Measurements from ENCODE around the gene GRWD1.

- no peak for TF ChIP-seq POLR2A (IDR thresholded peaks at IDR 0.05)
- TF ChIP-seq CTCF (IDR thresholded peaks at IDR 0.05), result no peak
Observed at GRCh38 chr19:48454150-48454730, 8.5 kb downstream of the GRWD1 start.
